Suprapubic skin (tissue), 3 donors: ENCODE data around the gene HOXB9.

Source experiments
- CTCF ChIP-seq, 2 donors: fragments of 200-600 bp in 1 of 2; fragments of 450-650 bp in 1 of 2; sonication (generic) in 1 of 2; IDR thresholded peaks; one replicate each; pipeline ENCODE4 v1.5.1; 2016 to 2019; ENCODE audit warnings: antibody characterized with exemption in 2 of 2, mild to moderate bottlenecking in 1 of 2, moderate library complexity in 1 of 2
- POLR2AphosphoS5 ChIP-seq, 3 donors: sonication (generic); formaldehyde crosslinking; IDR thresholded peaks; one replicate each; pipeline ENCODE4 v1.6.1; 2017; ENCODE audit warnings: antibody characterized with exemption in 3 of 3

DNA sequence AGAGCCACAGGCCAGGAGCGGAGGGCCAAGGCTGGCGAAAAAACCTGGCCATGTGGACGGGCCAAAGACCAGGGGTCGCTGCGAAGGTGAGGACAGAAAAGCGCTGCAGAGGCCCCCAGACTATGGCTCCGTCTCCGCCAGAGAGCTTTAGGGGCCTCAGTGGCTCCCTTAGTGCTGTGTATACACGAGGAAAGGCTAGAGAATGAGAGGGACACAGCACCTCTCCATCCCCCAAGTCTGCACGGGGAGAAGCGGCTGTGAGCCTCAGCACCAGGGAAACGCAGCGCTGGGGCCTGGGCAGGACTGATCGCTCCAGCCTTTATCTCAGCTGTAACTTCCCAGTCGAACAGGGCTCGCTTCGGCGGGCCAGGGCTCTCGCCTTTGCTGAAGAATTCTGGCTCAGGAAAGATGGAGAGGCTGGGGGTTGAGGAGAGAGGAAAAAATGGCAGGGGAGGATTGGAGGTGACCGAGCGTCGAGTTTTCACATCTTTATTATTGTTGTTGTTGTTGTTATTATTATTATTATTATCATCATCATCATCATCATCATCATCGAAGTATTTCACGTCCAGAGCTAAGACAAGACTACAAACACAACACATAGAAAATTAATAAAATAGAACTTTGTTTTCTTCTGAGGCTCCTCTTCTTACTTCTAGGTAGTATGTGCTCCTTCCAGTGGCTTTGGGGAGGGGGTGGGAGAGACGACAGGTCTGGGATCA, 30.7 kb downstream of the HOXB9 start:
- TF ChIP-seq CTCF (IDR thresholded peaks at IDR 0.05) (no peak), POLR2AphosphoS5 (IDR thresholded peaks at IDR 0.05) (no peak)
